Endothelial cell of umbilical vein (primary cell): ENCODE results near the gene ROPN1.

Experiments
- CTCF ChIP-seq, 2 donors: IDR thresholded peaks; 1 replicate in 1 of 2; 2 replicates in 1 of 2; pipeline ENCODE4 v1.5.1; 2011; ENCODE audit warnings: low read length in 2 of 2, mild to moderate bottlenecking in 2 of 2, moderate library complexity in 2 of 2, control low read depth in 1 of 2, inconsistent platforms in 1 of 2, low read depth in 1 of 2; ENCODE audit not compliant: insufficient read depth in 1 of 2; ENCODE audit errors: extremely low read depth in 1 of 2
- EZH2 ChIP-seq: IDR thresholded peaks from 2 replicates; pipeline ENCODE4 v1.6.1; 2012; ENCODE audit warnings: borderline replicate concordance, low read depth, mild to moderate bottlenecking, moderate library complexity, low read length, inconsistent platforms; ENCODE audit not compliant: severe bottlenecking
- MAX ChIP-seq: IDR thresholded peaks from 2 replicates; pipeline ENCODE4 v1.6.1; 2011; ENCODE audit not compliant: insufficient read depth, insufficient read length
- POLR2AphosphoS5 ChIP-seq: IDR thresholded peaks from 2 replicates; pipeline ENCODE4 v1.6.1; 2012; ENCODE audit warnings: low read depth, mild to moderate bottlenecking, control low read depth, low read length, moderate library complexity; ENCODE audit not compliant: insufficient read depth

DNA sequence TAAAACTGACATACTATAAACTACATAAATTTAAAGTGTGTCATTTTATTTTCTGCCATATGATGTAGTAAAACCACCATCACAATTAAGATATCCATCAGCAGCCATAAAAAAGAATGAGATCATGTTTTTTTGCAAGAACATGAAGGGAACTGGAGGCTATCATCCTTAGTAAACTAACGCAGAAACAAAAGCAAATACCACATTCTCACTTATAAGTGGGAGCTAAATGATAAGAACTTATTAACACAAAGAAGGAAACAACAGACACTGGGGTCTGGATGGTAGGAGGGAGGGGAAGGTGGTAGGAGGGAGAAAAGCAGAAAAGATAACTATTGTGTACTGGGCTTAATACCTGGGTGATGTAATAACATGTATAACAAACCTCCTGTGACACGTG is 55.5 kb downstream of the ROPN1 start:
- TF ChIP-seq CTCF (IDR thresholded peaks at IDR 0.05; ENCODE audit: extremely low read depth in 1 of 2, insufficient read depth in 1 of 2, low read depth in 1 of 2, low read length in 2 of 2): no peak
- no peak for TF ChIP-seq EZH2
- TF ChIP-seq POLR2AphosphoS5: no peak
- no peak for TF ChIP-seq MAX
